Panc1 (cell line): ENCODE results near the gene SDK1. TPM values are rescaled to one million over a fixed set of nuclear protein-coding genes. Genes with fewer than 3 reads are reported as not detected.
"Not testable (repeated sequence)": the region's sequence is repeated elsewhere in the genome, so short reads cannot be mapped to it uniquely, and the experiment has no call there.

ENCODE experiments used
- ATAC-seq: fragments of 200-7000 bp; cut with Tn5 transposase; 2 replicates; pipeline ENCODE4 v1.9.1; 2020; ENCODE audit warnings: mild to moderate bottlenecking, moderate library complexity
- BruUV-seq: library from RNA; stranded (reverse); fragments of 400-500 nt; replicated peaks from 2 replicates; lab custom pipeline; 2021; lab: Mats Ljungman, UMichigan
- CTCF ChIA-PET: fragments of 300-600 bp; sonication (Branson Sonifier 250); formaldehyde crosslinking; loops from one replicate; lab custom pipeline; 2022; ENCODE audit warnings: antibody characterized with exemption; lab: Charles Lee
- POLR2A ChIA-PET: fragments of 300-600 bp; sonication (Branson Sonifier 250); formaldehyde crosslinking; loops from one replicate; lab custom pipeline; 2022; ENCODE audit warnings: antibody characterized with exemption; lab: Charles Lee
- DNase-seq: peaks from one replicate; pipeline ENCODE4 v3.0.0-alpha.2; 2010; ENCODE audit warnings: low read depth, low spot score
- H3K27ac ChIP-seq: 2 replicates; pipeline ENCODE4 v1.5.1; 2011; ENCODE audit warnings: mild to moderate bottlenecking, low read length, inconsistent platforms
- H3K27me3 ChIP-seq: fragments of 200-500 bp; sonication (Bioruptor generic); 2 replicates; pipeline ENCODE4 v1.6.0; 2014; ENCODE audit warnings: low read length, inconsistent platforms; ENCODE audit not compliant: control insufficient read depth, insufficient read depth
- H3K36me3 ChIP-seq: fragments of 200-500 bp; sonication (Bioruptor generic); 2 replicates; pipeline ENCODE4 v1.5.1; 2014; ENCODE audit warnings: inconsistent platforms, mild to moderate bottlenecking, low read length, moderate library complexity; ENCODE audit not compliant: control insufficient read depth, insufficient read depth
- H3K4me1 ChIP-seq: 2 replicates; pipeline ENCODE4 v1.5.1; 2011; ENCODE audit warnings: inconsistent platforms, mild to moderate bottlenecking, low read length, moderate library complexity; ENCODE audit not compliant: control insufficient read depth, insufficient read depth
- H3K4me3 ChIP-seq, 2 experiments: 2 replicates each; pipeline ENCODE4 v1.5.1; 2011 to 2012; ENCODE audit warnings: low read depth in 2 of 2, low read length in 2 of 2, mild to moderate bottlenecking in 2 of 2, inconsistent platforms in 1 of 2, moderate library complexity in 1 of 2
- H3K9me3 ChIP-seq: fragments of 200-500 bp; sonication (Bioruptor generic); 2 replicates; pipeline ENCODE4 v1.5.1; 2014; ENCODE audit warnings: low read depth, mild to moderate bottlenecking, inconsistent platforms, low read length, moderate library complexity; ENCODE audit not compliant: control insufficient read depth, insufficient read depth
- POLR2AphosphoS5 ChIP-seq: IDR thresholded peaks from 2 replicates; pipeline ENCODE4 v1.6.1; 2012; ENCODE audit warnings: mild to moderate bottlenecking, low read depth, low read length, moderate library complexity
- SIN3A ChIP-seq: IDR thresholded peaks from 2 replicates; pipeline ENCODE4 v1.6.1; 2012; ENCODE audit warnings: low read depth, mild to moderate bottlenecking, low read length, moderate library complexity, borderline replicate concordance; ENCODE audit not compliant: insufficient read depth
- TCF7L2 ChIP-seq: IDR thresholded peaks from 2 replicates; pipeline ENCODE4 v1.6.1; 2011; ENCODE audit warnings: mild to moderate bottlenecking, low read depth, low read length, inconsistent platforms
- in situ Hi-C: cut with HindIII; loops from 2 replicates; pipeline ENCODE4 v1.10.0; 2016; ENCODE audit warnings: low sequenced_read_pairs, low pct_unique_long_range_greater_than_20kb
- intact Hi-C: fragments of 100-400 bp; cut with micrococcal nuclease; formaldehyde crosslinking; loops from one replicate; pipeline ENCODE4 v1.10.0; 2022; ENCODE audit not compliant: unreplicated experiment
- total RNA-seq: library from RNA; stranded (reverse); gene quantifications from one replicate; pipeline ENCODE4 v1.2.1, GENCODE V29; 2021; ENCODE audit not compliant: unreplicated experiment
- TF ChIP-seq, protein P1 (sequence below), 2 experiments: IDR thresholded peaks; 2 replicates each; pipeline ENCODE4 v1.6.1; 2011 to 2012; ENCODE audit warnings: low read depth in 2 of 2, control low read depth in 1 of 2, low read length in 1 of 2, mild to moderate bottlenecking in 1 of 2, moderate library complexity in 1 of 2; ENCODE audit not compliant: insufficient read depth in 1 of 2
- TF ChIP-seq, protein P2 (sequence below): fragments of 450-650 bp; IDR thresholded peaks from 2 replicates; pipeline ENCODE4 v1.5.1; 2017; ENCODE audit warnings: mild to moderate bottlenecking

Gene SDK1
- total RNA-seq, 1 experiment from 2014 or later = 47.4 TPM

DNA sequence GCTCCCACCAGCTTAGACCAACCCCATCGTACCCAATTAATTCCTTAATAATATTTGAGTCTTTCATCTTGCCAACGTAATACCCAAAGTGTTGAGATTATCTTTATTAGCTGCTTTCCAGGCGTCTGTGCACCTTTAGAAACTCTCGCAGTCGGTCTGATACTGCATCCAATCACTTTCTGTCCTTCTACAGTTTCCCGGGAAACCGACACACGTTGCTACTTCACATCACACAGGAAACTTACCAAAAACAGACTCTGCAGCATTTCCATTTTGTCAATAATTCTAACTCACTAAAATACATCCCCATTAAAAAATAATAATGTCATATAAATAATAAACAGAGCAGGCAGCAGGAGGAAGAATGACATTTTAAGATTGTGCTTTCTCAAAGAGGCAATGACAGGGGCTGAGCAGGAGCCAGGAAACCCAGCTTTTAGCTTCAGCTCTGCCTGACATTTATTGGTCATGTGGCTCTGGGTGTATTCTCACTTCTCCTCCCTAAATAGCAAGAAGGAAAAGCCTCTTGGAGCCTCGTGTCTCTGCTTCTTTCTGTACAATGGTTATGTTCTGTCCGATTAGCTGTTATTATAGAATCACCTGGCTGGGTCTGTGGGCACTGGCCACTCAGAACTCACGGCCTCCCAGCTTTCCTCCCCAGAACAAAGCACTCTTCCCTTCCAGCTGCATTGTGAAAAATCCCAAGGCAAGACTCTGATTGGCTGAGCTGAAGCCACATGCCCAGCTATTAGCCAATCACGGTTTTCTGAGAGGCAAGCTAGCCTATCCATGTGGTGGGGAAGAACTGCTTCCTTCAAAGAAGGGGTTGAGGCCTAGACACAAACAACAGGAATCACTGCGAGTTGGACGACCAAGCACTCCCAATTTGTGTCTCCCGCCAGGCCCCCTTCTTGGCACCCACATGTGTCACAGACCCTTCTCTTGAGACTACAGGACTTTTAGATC is 956.4 kb downstream of the SDK1 start:
- BruUV-seq = TSS peak; percentile 24
- CTCF ChIA-PET = no interaction called here

DNA sequence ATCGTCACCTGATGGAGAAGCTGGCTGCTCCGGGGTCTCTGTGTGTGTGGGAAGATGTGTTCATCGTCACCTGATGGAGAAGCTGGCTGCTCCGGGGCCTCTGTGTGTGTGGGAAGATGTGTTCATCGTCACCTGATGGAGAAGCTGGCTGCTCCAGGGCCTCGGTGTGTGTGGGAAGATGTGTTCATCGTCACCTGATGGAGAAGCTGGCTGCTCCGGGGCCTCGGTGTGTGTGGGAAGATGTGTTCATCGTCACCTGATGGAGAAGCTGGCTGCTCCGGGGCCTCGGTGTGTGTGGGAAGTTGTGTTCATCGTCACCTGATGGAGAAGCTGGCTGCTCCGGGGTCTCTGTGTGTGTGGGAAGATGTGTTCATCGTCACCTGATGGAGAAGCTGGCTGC is 959.1 kb downstream of the SDK1 start:
- intact Hi-C loops, ATAC-seq, H3K36me3 ChIP-seq: not testable (repeated sequence)

More for the DNA sequence above, 956.4 kb downstream of the SDK1 start:
- Histone ChIP-seq H3K27ac (no peak overlapping the region), H3K36me3 (no peaks in the 10 kb centered on the region), H3K27me3 (no peaks in the 10 kb centered on the region), H3K9me3 (no peaks in the 10 kb centered on the region), H3K4me3 (no peak overlapping the region), H3K4me1 (no peaks in the 10 kb centered on the region)
- POLR2A ChIA-PET = no interaction called here
- DNase-seq (no peak), ATAC-seq (no peak)
- in situ Hi-C loops = no loop called here
- intact Hi-C loops = no loop called here
- TF ChIP-seq, protein P1, sequence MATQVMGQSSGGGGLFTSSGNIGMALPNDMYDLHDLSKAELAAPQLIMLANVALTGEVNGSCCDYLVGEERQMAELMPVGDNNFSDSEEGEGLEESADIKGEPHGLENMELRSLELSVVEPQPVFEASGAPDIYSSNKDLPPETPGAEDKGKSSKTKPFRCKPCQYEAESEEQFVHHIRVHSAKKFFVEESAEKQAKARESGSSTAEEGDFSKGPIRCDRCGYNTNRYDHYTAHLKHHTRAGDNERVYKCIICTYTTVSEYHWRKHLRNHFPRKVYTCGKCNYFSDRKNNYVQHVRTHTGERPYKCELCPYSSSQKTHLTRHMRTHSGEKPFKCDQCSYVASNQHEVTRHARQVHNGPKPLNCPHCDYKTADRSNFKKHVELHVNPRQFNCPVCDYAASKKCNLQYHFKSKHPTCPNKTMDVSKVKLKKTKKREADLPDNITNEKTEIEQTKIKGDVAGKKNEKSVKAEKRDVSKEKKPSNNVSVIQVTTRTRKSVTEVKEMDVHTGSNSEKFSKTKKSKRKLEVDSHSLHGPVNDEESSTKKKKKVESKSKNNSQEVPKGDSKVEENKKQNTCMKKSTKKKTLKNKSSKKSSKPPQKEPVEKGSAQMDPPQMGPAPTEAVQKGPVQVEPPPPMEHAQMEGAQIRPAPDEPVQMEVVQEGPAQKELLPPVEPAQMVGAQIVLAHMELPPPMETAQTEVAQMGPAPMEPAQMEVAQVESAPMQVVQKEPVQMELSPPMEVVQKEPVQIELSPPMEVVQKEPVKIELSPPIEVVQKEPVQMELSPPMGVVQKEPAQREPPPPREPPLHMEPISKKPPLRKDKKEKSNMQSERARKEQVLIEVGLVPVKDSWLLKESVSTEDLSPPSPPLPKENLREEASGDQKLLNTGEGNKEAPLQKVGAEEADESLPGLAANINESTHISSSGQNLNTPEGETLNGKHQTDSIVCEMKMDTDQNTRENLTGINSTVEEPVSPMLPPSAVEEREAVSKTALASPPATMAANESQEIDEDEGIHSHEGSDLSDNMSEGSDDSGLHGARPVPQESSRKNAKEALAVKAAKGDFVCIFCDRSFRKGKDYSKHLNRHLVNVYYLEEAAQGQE (IDR thresholded peaks at IDR 0.05; ENCODE audit: insufficient read depth in 1 of 2, low read depth in 2 of 2, low read length in 1 of 2) = no peak
- no peak for TF ChIP-seq SIN3A
- no peak for TF ChIP-seq TCF7L2
- TF ChIP-seq, protein P2, sequence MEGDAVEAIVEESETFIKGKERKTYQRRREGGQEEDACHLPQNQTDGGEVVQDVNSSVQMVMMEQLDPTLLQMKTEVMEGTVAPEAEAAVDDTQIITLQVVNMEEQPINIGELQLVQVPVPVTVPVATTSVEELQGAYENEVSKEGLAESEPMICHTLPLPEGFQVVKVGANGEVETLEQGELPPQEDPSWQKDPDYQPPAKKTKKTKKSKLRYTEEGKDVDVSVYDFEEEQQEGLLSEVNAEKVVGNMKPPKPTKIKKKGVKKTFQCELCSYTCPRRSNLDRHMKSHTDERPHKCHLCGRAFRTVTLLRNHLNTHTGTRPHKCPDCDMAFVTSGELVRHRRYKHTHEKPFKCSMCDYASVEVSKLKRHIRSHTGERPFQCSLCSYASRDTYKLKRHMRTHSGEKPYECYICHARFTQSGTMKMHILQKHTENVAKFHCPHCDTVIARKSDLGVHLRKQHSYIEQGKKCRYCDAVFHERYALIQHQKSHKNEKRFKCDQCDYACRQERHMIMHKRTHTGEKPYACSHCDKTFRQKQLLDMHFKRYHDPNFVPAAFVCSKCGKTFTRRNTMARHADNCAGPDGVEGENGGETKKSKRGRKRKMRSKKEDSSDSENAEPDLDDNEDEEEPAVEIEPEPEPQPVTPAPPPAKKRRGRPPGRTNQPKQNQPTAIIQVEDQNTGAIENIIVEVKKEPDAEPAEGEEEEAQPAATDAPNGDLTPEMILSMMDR = no peak
- no peak for TF ChIP-seq POLR2AphosphoS5

More for the DNA sequence above, 959.1 kb downstream of the SDK1 start:
- DNase-seq, H3K9me3 ChIP-seq, H3K4me3 ChIP-seq, H3K4me1 ChIP-seq, POLR2A ChIA-PET, H3K27me3 ChIP-seq, H3K27ac ChIP-seq, BruUV-seq, in situ Hi-C loops, CTCF ChIA-PET: not testable (repeated sequence)
